Panc1 (cell line): Measurements from ENCODE around the gene FKBP1A. TPM values are rescaled to one million over a fixed set of nuclear protein-coding genes. Genes with fewer than 3 reads are reported as not detected.

Source experiments
- ATAC-seq: fragments of 200-7000 bp; cut with Tn5 transposase; 2 replicates; pipeline ENCODE4 v1.9.1; 2020; ENCODE audit warnings: mild to moderate bottlenecking, moderate library complexity
- BruUV-seq: library from RNA; stranded (reverse); fragments of 400-500 nt; replicated peaks from 2 replicates; lab custom pipeline; 2021; lab: Mats Ljungman, UMichigan
- CTCF ChIA-PET: fragments of 300-600 bp; sonication (Branson Sonifier 250); formaldehyde crosslinking; loops from one replicate; lab custom pipeline; 2022; ENCODE audit warnings: antibody characterized with exemption; lab: Charles Lee
- POLR2A ChIA-PET: fragments of 300-600 bp; sonication (Branson Sonifier 250); formaldehyde crosslinking; loops from one replicate; lab custom pipeline; 2022; ENCODE audit warnings: antibody characterized with exemption; lab: Charles Lee
- DNase-seq: peaks from one replicate; pipeline ENCODE4 v3.0.0-alpha.2; 2010; ENCODE audit warnings: low read depth, low spot score
- H3K27ac ChIP-seq: 2 replicates; pipeline ENCODE4 v1.5.1; 2011; ENCODE audit warnings: mild to moderate bottlenecking, low read length, inconsistent platforms
- H3K27me3 ChIP-seq: fragments of 200-500 bp; sonication (Bioruptor generic); 2 replicates; pipeline ENCODE4 v1.6.0; 2014; ENCODE audit warnings: low read length, inconsistent platforms; ENCODE audit not compliant: control insufficient read depth, insufficient read depth
- H3K36me3 ChIP-seq: fragments of 200-500 bp; sonication (Bioruptor generic); 2 replicates; pipeline ENCODE4 v1.5.1; 2014; ENCODE audit warnings: inconsistent platforms, mild to moderate bottlenecking, low read length, moderate library complexity; ENCODE audit not compliant: control insufficient read depth, insufficient read depth
- H3K4me1 ChIP-seq: 2 replicates; pipeline ENCODE4 v1.5.1; 2011; ENCODE audit warnings: inconsistent platforms, mild to moderate bottlenecking, low read length, moderate library complexity; ENCODE audit not compliant: control insufficient read depth, insufficient read depth
- H3K4me3 ChIP-seq, 2 experiments: 2 replicates each; pipeline ENCODE4 v1.5.1; 2011 to 2012; ENCODE audit warnings: low read depth in 2 of 2, low read length in 2 of 2, mild to moderate bottlenecking in 2 of 2, inconsistent platforms in 1 of 2, moderate library complexity in 1 of 2
- H3K9me3 ChIP-seq: fragments of 200-500 bp; sonication (Bioruptor generic); 2 replicates; pipeline ENCODE4 v1.5.1; 2014; ENCODE audit warnings: low read depth, mild to moderate bottlenecking, inconsistent platforms, low read length, moderate library complexity; ENCODE audit not compliant: control insufficient read depth, insufficient read depth
- POLR2AphosphoS5 ChIP-seq: IDR thresholded peaks from 2 replicates; pipeline ENCODE4 v1.6.1; 2012; ENCODE audit warnings: mild to moderate bottlenecking, low read depth, low read length, moderate library complexity
- SIN3A ChIP-seq: IDR thresholded peaks from 2 replicates; pipeline ENCODE4 v1.6.1; 2012; ENCODE audit warnings: low read depth, mild to moderate bottlenecking, low read length, moderate library complexity, borderline replicate concordance; ENCODE audit not compliant: insufficient read depth
- TCF7L2 ChIP-seq: IDR thresholded peaks from 2 replicates; pipeline ENCODE4 v1.6.1; 2011; ENCODE audit warnings: mild to moderate bottlenecking, low read depth, low read length, inconsistent platforms
- in situ Hi-C: cut with HindIII; loops from 2 replicates; pipeline ENCODE4 v1.10.0; 2016; ENCODE audit warnings: low sequenced_read_pairs, low pct_unique_long_range_greater_than_20kb
- intact Hi-C: fragments of 100-400 bp; cut with micrococcal nuclease; formaldehyde crosslinking; loops from one replicate; pipeline ENCODE4 v1.10.0; 2022; ENCODE audit not compliant: unreplicated experiment
- total RNA-seq: library from RNA; stranded (reverse); gene quantifications from one replicate; pipeline ENCODE4 v1.2.1, GENCODE V29; 2021; ENCODE audit not compliant: unreplicated experiment
- TF ChIP-seq, protein P1 (sequence below), 2 experiments: IDR thresholded peaks; 2 replicates each; pipeline ENCODE4 v1.6.1; 2011 to 2012; ENCODE audit warnings: low read depth in 2 of 2, control low read depth in 1 of 2, low read length in 1 of 2, mild to moderate bottlenecking in 1 of 2, moderate library complexity in 1 of 2; ENCODE audit not compliant: insufficient read depth in 1 of 2
- TF ChIP-seq, protein P2 (sequence below): fragments of 450-650 bp; IDR thresholded peaks from 2 replicates; pipeline ENCODE4 v1.5.1; 2017; ENCODE audit warnings: mild to moderate bottlenecking

The FKBP1A gene
- total RNA-seq, 1 experiment from 2014 or later: 695 TPM

DNA sequence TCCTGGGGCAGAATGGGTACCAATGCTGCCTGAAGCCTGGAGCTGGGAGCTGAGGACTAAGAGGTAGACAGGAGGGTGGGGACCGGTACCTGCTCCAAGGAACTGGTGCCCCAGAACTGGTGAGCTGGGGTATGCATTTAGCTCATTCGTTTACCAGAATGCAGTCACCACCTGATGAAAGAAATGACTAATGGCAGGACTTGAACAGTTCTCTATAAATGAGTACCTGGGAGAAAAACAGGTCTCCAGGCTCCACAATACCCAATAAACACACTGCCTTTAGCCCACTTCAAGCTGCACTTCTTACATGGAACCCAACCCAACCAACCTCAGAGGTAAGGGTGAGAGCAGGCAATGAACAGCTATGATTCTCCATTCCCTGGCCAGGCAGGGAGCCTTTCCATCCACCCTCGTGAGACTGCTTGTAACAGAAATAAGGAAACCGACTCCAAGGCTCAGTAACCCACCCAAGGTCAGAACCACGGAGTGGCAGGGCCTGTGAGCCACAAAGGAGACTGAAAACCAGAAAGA lies 15.4 kb downstream of the FKBP1A start:
- BruUV-seq: no TSS peak
- Histone ChIP-seq H3K27ac (peak overlapping the region; percentile 76), H3K4me1 (peaks cover 80% of the 10 kb centered on the region), H3K27me3 (no peaks in the 10 kb centered on the region), H3K4me3 (no peak overlapping the region), H3K36me3 (peaks cover 11% of the 10 kb centered on the region; the same call in 1 of the 2 replicates), H3K9me3 (no peaks in the 10 kb centered on the region)
- TF ChIP-seq POLR2AphosphoS5 (no peak), SIN3A (no peak), TCF7L2 (no peak)
- TF ChIP-seq, protein P1, sequence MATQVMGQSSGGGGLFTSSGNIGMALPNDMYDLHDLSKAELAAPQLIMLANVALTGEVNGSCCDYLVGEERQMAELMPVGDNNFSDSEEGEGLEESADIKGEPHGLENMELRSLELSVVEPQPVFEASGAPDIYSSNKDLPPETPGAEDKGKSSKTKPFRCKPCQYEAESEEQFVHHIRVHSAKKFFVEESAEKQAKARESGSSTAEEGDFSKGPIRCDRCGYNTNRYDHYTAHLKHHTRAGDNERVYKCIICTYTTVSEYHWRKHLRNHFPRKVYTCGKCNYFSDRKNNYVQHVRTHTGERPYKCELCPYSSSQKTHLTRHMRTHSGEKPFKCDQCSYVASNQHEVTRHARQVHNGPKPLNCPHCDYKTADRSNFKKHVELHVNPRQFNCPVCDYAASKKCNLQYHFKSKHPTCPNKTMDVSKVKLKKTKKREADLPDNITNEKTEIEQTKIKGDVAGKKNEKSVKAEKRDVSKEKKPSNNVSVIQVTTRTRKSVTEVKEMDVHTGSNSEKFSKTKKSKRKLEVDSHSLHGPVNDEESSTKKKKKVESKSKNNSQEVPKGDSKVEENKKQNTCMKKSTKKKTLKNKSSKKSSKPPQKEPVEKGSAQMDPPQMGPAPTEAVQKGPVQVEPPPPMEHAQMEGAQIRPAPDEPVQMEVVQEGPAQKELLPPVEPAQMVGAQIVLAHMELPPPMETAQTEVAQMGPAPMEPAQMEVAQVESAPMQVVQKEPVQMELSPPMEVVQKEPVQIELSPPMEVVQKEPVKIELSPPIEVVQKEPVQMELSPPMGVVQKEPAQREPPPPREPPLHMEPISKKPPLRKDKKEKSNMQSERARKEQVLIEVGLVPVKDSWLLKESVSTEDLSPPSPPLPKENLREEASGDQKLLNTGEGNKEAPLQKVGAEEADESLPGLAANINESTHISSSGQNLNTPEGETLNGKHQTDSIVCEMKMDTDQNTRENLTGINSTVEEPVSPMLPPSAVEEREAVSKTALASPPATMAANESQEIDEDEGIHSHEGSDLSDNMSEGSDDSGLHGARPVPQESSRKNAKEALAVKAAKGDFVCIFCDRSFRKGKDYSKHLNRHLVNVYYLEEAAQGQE (IDR thresholded peaks at IDR 0.05; ENCODE audit: insufficient read depth in 1 of 2, low read depth in 2 of 2, low read length in 1 of 2): no peak
- TF ChIP-seq, protein P2, sequence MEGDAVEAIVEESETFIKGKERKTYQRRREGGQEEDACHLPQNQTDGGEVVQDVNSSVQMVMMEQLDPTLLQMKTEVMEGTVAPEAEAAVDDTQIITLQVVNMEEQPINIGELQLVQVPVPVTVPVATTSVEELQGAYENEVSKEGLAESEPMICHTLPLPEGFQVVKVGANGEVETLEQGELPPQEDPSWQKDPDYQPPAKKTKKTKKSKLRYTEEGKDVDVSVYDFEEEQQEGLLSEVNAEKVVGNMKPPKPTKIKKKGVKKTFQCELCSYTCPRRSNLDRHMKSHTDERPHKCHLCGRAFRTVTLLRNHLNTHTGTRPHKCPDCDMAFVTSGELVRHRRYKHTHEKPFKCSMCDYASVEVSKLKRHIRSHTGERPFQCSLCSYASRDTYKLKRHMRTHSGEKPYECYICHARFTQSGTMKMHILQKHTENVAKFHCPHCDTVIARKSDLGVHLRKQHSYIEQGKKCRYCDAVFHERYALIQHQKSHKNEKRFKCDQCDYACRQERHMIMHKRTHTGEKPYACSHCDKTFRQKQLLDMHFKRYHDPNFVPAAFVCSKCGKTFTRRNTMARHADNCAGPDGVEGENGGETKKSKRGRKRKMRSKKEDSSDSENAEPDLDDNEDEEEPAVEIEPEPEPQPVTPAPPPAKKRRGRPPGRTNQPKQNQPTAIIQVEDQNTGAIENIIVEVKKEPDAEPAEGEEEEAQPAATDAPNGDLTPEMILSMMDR: no peak
- in situ Hi-C loops: no loop called here
- DNase-seq: no peak
- POLR2A ChIA-PET: interaction anchor here (0.6 to 0.7 kb wide), 2 partner anchors 14 to 26 kb away, joined by 5 to 7 read pairs; no protein-coding TSS in a partner anchor
- CTCF ChIA-PET: no interaction called here
- ATAC-seq: peak; percentile 32; the same call in 1 of the 2 replicates
- intact Hi-C loops: loop anchor here (10.0 kb wide), 1 partner anchor 57 kb away; no protein-coding TSS in a partner anchor

DNA sequence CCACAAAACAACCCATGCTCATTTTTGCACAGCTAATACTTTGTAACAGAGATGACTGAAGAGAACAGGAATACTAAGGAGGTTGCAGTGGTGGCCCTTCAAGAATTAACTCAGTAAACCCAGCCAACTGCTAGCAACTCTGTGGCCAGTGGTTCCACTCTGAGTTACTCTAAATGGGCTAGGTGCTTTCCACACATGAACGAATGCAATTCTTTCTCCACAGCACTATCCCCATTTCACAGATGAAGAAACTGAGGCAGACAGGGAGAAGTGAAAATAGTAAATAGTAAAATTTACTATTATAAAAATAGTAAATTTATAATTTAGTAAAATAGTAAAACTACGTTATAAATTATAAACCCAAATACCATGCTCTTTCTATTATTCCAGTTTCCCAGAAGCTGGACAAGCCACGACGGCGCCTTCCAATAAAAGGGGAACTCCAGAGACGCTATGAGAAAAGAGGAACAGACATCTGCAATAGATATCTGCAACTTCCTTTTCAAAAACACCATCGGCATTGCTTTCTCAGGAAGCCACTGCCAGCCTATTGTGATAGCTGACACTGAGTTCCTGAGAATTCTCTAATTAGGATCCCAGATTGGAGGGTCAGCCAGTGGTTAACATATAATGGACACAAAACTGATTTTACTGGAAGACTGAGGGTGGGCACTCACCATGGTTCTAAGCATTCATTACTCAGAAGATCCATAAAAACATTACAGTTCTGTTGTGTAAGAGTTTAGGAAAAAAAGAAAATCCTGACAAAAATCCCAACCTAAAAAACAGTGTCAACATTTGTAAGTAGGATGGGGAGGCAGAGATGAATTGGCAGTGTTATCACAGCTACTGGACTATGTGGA lies 16.2 kb downstream of the FKBP1A start:
- in situ Hi-C loops: no loop called here

More for the DNA sequence above, 16.2 kb downstream of the FKBP1A start:
- POLR2A ChIA-PET: interaction anchor here (0.6 to 0.7 kb wide), 3 partner anchors 11 to 27 kb away, joined by 3 to 7 read pairs (median 5); no protein-coding TSS in a partner anchor
- H3K27me3 ChIP-seq: no peaks in the 10 kb centered on the region
- peaks cover 14% of the 10 kb centered on the region for H3K36me3 ChIP-seq
- ATAC-seq (no peak), DNase-seq (no peak)
- H3K4me1 ChIP-seq: peaks cover 73% of the 10 kb centered on the region
- intact Hi-C loops: loop anchor here (10.0 kb wide), 1 partner anchor 58 kb away; no protein-coding TSS in a partner anchor
- peak overlapping the region; percentile 76; the same call in 1 of the 2 replicates for H3K27ac ChIP-seq
- BruUV-seq: no TSS peak
- TF ChIP-seq SIN3A (no peak), TCF7L2 (no peak), POLR2AphosphoS5 (no peak)
- TF ChIP-seq, protein P1 (IDR thresholded peaks at IDR 0.05; ENCODE audit: insufficient read depth in 1 of 2, low read depth in 2 of 2, low read length in 1 of 2): no peak
- TF ChIP-seq, protein P2: no peak
- H3K9me3 ChIP-seq: no peaks in the 10 kb centered on the region
- no peak overlapping the region for H3K4me3 ChIP-seq
- CTCF ChIA-PET: no interaction called here
